Measurements from ENCODE around the gene ROPN1L. TPM values are rescaled to one million over a fixed set of nuclear protein-coding genes. Genes with fewer than 3 reads are reported as not detected.

Gene ROPN1L
- total and polyA plus RNA-seq, 2 donors (not counting 1 experiment from before 2014, with no cell fraction given): 0.91 TPM; not detected in 1

DNA sequence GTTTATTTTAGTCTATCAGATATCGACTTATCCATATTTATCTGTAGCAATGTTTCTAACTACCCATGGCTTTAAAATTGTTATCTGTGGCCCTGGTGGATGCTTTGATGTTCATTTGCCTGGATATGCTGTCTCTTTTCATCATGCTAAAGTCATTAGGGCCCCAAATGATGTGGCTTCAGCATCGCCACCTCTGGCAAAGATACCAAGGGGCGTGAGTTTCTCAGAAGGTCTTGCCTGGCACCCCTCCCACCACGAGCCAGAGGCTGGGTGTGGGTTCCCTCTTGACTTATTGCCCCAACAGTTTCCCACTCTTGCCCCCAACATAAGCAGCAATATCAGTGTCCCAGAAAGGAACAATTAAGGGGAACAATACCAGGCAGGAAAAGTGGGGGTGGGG is 5.4 kb downstream of the ROPN1L start:
- H4K20me1 ChIP-seq (ENCODE audit: control insufficient read depth, insufficient read depth, low read length, poor library complexity, severe bottlenecking): no peaks in the 10 kb centered on the region
- H3K4me1 ChIP-seq (ENCODE audit: control insufficient read depth in 2 of 2, insufficient read depth in 2 of 2, low read length in 2 of 2): peaks cover 21 to 28% of the 10 kb centered on the region in 2 donors
- TF ChIP-seq EZH2 (IDR thresholded peaks at IDR 0.05; ENCODE audit: borderline replicate concordance, insufficient read depth, low read depth, low read length, poor library complexity, severe bottlenecking) (no peak), CTCF (IDR thresholded peaks at IDR 0.05) (no peak)
- H3K4me2 ChIP-seq (replicated peaks; ENCODE audit: low read depth, low read length, poor library complexity, severe bottlenecking): no peak overlapping the region
- ATAC-seq (ENCODE audit: low read depth): no peak
- ChIA-PET POLR2A (interaction anchor here (0.6 kb wide), 1 partner anchor 164 kb away, joined by 5 read pairs; no protein-coding TSS in a partner anchor), CTCF (interaction anchor here (1.6 to 11.2 kb wide), 2 partner anchors 180 to 248 kb away, joined by 3 to 326 read pairs; no protein-coding TSS in a partner anchor)
- DNase-seq: no peak
- H3K4me3 Mint-ChIP-seq: no peak overlapping the region
- H3K9me3 ChIP-seq (ENCODE audit: control extremely low read depth in 1 of 3, control insufficient read depth in 2 of 3, insufficient read depth in 1 of 3, low read length in 2 of 3): peaks cover 0 to 4% (median 0%) of the 10 kb centered on the region in 3 donors
- H3K79me2 ChIP-seq (ENCODE audit: control insufficient read depth, insufficient read depth, low read length): no peaks in the 10 kb centered on the region
- H3K27ac ChIP-seq (ENCODE audit: low read length in 2 of 2): no peak overlapping the region
- H3K27ac Mint-ChIP-seq: no peak overlapping the region
- no peak overlapping the region for H2AFZ ChIP-seq (ENCODE audit: insufficient read depth, low read depth, low read length, poor library complexity, severe bottlenecking)
- no peaks in the 10 kb centered on the region for H3K9me3 Mint-ChIP-seq (ENCODE audit: insufficient read depth)
- WGBS (ENCODE audit: insufficient coverage): 100% methylated on average over 1 of the region's 4 CpGs
- intact Hi-C loops (cut with micrococcal nuclease): no loop called here
- no peak overlapping the region for H3K4me3 ChIP-seq (ENCODE audit: control extremely low read depth in 1 of 5, extremely low read depth in 1 of 5, insufficient read depth in 1 of 5, low read depth in 2 of 5, low read length in 4 of 5)
- H3K27me3 Mint-ChIP-seq: peaks cover 4% of the 10 kb centered on the region
- H3K4me1 Mint-ChIP-seq: peaks cover 29% of the 10 kb centered on the region
- H3K9ac ChIP-seq (ENCODE audit: low read length): no peak overlapping the region
- H3K36me3 ChIP-seq (replicated peaks in 1 of 2; ENCODE audit: control extremely low read depth in 1 of 2, control insufficient read depth in 1 of 2, extremely low read depth in 1 of 2, insufficient read depth in 2 of 2, low read length in 1 of 2): no peaks in the 10 kb centered on the region
- peaks cover 0 to 2% (median 0%) of the 10 kb centered on the region in 4 experiments for H3K27me3 ChIP-seq (replicated peaks in 1 of 4; ENCODE audit: control extremely low read depth in 1 of 4, control insufficient read depth in 3 of 4, insufficient read depth in 4 of 4, low read length in 3 of 4)

- H4K20me1 ChIP-seq (ENCODE audit: control insufficient read depth, insufficient read depth, low read length, poor library complexity, severe bottlenecking): no peaks in the 10 kb centered on the region
- ChIA-PET CTCF (interaction anchor here (0.8 to 11.2 kb wide), 3 partner anchors 110 to 242 kb away, joined by 3 to 326 read pairs (median 3); no protein-coding TSS in a partner anchor), POLR2A (no interaction called here)
- 98% methylated on average over 8 of the region's 11 CpGs for WGBS (ENCODE audit: insufficient coverage)
- TF ChIP-seq CTCF (IDR thresholded peaks at IDR 0.05) (no peak), EZH2 (IDR thresholded peaks at IDR 0.05; ENCODE audit: borderline replicate concordance, insufficient read depth, low read depth, low read length, poor library complexity, severe bottlenecking) (no peak)
- DNase-seq: no peak
- no peaks in the 10 kb centered on the region for H3K36me3 ChIP-seq (replicated peaks in 1 of 2; ENCODE audit: control extremely low read depth in 1 of 2, control insufficient read depth in 1 of 2, extremely low read depth in 1 of 2, insufficient read depth in 2 of 2, low read length in 1 of 2)
- H2AFZ ChIP-seq (ENCODE audit: insufficient read depth, low read depth, low read length, poor library complexity, severe bottlenecking): no peak overlapping the region
- H3K27ac Mint-ChIP-seq: no peak overlapping the region
- no peaks in the 10 kb centered on the region for H3K9me3 Mint-ChIP-seq (ENCODE audit: insufficient read depth)
- no peaks in the 10 kb centered on the region for H3K79me2 ChIP-seq (ENCODE audit: control insufficient read depth, insufficient read depth, low read length)
- no peak overlapping the region for H3K4me2 ChIP-seq (replicated peaks; ENCODE audit: low read depth, low read length, poor library complexity, severe bottlenecking)
- H3K4me3 Mint-ChIP-seq: no peak overlapping the region
- H3K27ac ChIP-seq (ENCODE audit: low read length in 2 of 2): no peak overlapping the region
- no peaks in the 10 kb centered on the region for H3K27me3 ChIP-seq (replicated peaks in 1 of 4; ENCODE audit: control extremely low read depth in 1 of 4, control insufficient read depth in 3 of 4, insufficient read depth in 4 of 4, low read length in 3 of 4)
- H3K9ac ChIP-seq (ENCODE audit: low read length): no peak overlapping the region
- H3K4me1 Mint-ChIP-seq: peaks cover 19% of the 10 kb centered on the region
- peaks cover 14 to 20% of the 10 kb centered on the region in 2 donors for H3K4me1 ChIP-seq (ENCODE audit: control insufficient read depth in 2 of 2, insufficient read depth in 2 of 2, low read length in 2 of 2)
- no peak overlapping the region for H3K4me3 ChIP-seq (ENCODE audit: control extremely low read depth in 1 of 5, extremely low read depth in 1 of 5, insufficient read depth in 1 of 5, low read depth in 2 of 5, low read length in 4 of 5)
- no peak for ATAC-seq (ENCODE audit: low read depth)
- intact Hi-C loops (cut with micrococcal nuclease): no loop called here
- H3K9me3 ChIP-seq (ENCODE audit: control extremely low read depth in 1 of 3, control insufficient read depth in 2 of 3, insufficient read depth in 1 of 3, low read length in 2 of 3): peaks cover 0 to 4% (median 0%) of the 10 kb centered on the region in 3 donors
- no peaks in the 10 kb centered on the region for H3K27me3 Mint-ChIP-seq
These were observed 7.2 kb downstream of the ROPN1L start for GRCh38 chr5:10448754-10449360.
